GM19023 (cell line): ENCODE measurements around the gene TSPOAP1.

ENCODE experiments used
- ATAC-seq: cut with Tn5 transposase; IDR thresholded peaks from one replicate; pipeline ENCODE4 v1.9.1; 2021; ENCODE audit warnings: mild to moderate bottlenecking, moderate library complexity; ENCODE audit not compliant: unreplicated experiment

The TSPOAP1 gene

DNA sequence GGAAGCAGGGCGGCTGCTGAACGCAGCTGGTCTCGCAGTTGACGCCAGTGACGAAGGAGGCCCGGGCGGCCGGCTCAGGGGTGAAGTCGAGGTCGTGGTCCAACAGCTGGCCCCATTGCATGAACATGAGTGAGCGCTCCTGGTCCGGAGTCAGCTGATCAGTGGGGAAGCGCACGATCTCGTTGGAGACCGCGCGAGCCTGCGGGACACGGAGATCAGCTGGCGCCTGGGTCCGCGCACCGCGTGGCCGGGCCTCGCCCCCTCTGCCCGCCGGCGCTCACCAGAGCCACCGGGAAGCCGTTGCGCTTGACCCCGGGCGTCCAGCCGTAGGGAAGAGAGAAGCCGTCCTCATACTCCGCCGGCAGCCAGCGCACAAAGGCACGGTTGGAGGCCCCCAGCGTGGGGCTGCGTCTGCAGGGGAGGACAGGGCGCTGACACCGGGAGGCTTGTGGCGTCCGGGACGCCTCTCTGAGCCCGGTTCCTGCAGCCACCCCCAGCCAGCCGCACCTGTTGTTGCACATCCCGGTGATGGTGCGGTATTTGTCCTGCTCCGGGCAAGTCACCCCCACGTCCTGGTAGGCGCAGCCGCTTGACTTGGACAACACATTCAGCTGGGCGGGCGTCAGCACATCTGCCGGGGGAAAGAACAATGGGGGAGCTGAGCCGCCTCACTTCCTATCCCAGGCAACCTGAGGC, 49.4 kb downstream of the TSPOAP1 start:
- ATAC-seq, result no peak

DNA sequence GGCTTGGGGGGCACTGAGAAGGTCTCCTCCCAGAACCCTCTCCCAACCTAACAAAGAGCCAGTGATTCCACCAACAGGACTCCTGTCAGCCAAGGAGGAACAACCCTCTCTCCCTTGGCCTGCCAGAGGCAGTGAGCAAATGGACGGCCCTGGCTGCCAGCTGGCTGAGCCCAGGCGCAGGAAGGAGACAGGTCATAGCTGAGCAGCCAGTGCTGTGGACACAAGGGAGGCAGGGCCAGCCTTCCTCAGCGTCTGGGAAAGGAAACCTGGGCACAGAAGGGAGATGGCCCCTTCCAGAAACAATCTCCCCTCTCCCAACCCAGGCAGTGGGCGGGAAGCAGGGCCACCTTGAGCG, 50.0 kb downstream of the TSPOAP1 start:
- no peak for ATAC-seq

DNA sequence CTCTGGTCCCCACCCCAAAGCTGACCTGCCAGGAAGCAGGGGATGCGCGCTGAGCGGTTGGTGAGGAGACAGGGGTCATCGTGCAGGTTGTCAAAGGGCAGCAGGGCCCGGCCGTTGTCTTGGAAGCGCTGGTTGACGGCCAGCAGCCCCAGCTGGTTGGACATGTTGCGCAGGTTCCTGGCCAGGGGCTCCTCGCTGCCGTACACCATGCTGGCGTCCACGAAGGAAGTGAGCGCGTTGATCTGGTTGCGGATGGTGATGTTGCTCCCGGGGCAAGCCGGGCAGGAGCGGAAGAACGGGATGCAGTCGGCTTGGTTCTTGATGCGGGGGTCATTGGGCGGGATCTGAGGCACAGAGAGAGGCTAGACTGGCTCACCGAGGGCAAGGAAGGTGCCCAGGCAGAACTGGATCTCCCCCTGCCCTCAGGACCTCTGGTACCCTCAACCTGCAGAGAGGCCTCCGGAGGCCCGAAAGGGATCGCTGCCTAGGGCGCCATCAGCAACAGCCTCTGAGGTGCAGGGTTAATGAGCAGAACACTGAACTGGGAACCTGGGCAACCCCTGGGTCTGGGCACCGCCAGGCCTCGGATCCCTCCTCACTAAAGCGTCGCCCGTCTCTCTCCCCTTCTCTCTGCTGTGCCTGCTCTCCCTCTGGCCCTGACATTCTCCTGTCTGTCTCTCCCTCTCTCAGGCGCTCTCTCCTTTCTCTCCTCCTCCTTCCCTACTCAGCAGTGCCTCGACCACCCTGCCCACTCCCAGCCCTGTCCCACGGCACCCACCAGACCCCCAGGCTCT, 50.6 kb downstream of the TSPOAP1 start:
- ATAC-seq, result no peak

DNA sequence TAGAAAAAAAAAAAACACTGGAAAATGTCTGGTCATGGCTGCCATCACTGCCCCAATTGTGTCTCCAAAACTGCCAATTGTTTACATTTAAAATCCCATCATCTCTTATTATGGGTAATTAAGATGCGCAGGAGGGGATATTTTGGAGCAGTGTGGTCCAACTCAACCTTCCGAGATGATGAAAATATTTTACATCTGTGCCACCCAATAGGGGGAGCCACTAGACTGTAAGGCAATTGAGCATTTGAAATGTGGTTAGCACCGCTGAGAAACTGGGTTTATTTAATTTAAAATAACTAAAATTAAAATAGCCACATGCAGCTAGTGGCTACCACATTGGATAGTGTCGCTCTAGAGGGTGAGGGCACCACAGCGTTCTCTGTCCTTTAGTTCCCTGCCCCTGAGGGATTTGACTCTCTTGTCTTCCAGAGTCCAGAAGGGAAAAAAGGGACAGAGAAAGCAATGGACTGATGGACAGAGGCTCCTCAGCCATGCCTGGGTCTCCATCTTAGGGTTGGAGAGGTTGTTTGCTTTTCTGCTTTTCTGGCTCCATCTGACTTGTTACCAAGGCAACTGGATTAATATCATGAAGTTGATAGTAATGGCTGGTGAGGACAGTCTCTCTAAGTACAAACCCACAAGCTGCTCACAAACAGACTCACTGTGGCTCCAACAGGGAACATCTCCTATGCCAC, 51.3 kb downstream of the TSPOAP1 start:
- no peak for ATAC-seq

DNA sequence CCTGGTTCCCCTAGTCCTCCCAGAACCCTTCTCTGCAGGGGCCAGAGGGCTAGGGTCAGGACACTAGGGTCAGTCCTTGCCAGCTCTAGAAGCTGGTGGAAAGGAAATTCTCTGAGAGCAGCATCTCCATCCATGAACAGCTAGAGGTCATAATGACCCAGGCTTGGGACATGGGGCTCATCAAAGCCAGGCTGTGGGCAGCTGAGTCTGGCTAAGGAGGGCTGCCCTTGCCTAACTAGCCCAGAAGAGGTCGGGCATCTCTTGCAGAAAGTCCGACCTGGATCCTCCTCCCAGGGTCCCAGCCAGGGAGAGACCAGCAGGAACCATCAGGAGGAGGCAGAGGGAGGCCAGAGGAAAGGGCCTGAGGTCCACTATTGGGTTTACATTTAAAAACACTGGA, 52.2 kb downstream of the TSPOAP1 start:
- no peak for ATAC-seq

DNA sequence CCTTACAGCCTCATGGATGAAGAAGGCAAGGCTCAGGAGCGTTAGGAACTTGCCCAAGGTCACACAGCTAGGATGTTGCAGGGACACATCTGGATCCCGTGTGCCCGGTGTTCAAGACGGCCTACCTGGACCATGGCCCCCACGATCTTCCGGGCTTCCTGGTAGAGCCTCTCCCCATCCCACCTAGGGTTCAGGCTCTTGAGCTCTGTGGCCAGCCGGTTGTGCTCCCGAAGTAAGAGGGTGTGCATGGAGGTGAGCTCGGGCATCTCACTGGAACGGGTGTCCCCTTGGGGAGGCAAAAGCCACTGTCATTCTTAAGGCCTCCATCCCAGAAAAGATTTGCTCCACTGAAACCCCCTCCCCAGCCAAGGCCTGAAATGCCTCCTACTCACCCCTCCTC, 53.2 kb downstream of the TSPOAP1 start:
- ATAC-seq, result no peak

DNA sequence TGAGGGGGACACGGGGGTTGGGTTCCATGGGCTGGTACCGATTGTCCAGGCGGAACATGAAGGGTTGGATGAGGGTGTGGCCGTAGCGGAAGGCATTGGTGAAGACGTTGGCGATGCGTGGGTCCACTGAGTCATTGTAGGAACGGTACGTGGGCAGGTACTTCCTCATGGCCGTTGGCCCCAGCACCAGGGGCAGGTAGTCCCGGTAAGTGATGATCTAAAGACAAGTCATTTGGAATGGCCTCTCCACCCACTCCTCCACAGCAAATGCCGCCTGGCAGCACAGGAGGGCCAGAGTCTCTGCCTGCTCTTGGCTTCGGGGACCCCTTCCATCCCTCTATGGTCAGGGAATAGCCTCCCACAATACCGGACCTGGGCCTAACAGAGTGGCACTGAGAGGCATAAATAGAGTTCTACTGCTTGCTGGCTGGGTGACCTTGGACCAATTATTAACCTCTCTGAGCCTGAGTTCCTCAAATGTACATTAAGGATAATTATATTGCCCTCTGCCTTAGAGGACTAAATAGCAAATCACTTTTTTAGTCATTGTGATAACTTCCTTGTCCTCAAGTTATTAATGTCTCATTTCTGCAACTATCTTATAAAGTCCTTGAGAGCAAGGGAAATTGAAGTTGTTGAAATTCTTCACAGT, 55.0 kb downstream of the TSPOAP1 start:
- no peak for ATAC-seq

DNA sequence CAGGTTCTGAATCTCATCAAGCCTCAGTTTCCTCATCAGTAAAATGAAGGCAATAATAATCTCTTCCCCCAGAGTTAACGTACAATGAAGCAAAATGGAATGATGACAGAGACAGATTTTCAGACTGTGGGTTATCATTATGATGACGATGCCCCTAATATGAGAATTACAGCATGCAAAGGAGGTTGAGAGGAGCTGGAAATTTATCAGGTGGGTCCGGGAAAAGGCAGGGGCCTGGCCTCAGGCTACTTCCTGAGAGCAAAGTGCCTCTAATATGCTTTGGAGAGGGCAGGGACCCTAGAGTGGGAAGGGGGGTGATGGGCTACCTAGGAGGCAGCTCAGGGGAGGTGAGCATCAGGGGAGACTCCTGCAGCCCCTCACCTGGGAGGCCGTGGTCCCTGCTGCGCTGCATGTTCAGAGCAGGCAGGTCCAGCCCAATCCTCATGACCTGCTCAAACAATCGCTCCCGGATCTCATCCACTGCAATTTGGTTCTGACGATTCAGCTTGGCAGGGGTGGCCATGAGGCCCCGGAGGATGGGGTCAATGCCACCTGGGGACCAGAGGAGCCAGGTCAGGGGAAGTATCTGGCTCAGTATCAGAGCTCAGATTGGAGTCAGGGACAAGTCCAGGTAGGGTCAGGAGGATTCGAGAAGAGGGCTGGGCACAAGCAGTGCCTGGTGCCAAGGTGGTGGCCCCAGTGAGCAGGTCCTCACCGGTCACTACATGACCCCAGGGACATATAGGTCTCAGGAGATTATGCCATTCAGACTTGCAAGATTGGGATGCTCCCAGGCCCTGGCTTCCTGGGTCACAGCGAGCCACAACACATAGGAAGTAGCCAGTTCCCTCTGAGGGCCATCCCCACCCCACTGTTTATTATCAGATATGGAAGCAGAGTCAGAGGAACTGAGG, 56.0 kb downstream of the TSPOAP1 start:
- ATAC-seq, result no peak

DNA sequence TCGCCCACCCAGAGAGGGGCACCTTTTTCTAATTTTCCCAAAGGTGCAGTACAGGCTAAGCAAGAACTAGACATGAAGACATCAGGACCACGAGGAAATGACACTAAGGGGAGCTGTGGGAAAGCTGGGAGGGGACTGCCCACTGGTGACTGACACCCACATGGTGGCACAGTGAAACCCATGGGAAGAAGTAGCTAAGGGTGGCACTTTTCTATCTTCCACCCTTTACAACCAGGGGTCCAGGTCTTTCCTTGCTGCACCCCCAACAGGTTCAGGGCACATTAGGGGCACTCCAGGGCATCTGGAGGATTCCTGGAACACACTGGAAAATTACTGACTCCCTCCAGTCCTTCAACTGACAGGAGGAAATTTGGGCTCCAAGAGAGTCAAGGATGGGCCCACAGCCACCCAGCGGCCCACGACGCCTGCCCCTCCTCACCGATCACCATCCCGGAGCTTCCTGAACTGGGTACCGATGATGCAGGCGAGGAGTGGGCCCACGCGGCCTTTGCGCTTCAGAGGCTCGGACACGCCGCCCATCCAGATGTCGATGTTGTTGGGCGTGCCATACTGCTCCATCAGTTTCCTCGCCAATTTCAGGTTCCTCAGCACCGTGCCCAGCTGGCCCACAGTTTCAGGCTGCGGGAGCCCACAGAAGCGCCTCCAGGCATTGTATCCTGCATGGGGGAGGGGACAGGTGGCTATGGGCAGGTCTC, 57.2 kb downstream of the TSPOAP1 start:
- no peak for ATAC-seq

DNA sequence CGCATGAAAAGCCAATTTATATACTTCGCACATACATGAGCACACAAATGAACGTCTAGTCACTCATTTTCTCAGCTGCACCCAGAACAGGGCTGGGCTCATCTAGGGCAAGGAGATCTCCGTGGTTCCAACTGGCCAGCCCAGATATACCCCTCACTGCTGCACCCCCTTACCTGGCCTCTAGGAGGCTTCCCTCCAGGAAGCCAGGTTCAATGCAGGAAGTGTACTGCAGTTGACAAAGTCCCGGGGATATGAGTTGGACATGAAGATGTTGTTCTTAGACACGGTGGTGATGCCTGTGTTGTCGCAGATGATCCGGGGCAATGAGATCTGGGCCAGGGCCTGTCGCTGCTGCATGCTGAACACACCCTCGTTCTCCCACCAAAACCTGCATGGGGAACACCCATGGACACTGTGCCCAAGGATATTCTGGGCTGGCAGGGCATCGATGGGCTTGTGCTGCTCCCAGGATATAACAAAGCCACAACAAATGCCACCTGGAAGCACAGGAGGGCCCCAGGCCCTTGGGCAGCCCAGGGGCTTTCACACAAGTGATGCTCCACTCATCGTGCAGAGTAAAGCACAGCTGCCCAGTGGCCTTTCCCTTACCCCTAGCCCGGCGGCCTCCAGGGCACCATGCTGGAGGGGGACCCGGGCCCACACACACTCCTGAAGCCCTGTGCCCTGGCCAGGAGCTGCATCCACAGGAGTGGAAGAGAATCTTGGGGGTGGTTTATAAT, 57.9 kb downstream of the TSPOAP1 start:
- no peak for ATAC-seq

DNA sequence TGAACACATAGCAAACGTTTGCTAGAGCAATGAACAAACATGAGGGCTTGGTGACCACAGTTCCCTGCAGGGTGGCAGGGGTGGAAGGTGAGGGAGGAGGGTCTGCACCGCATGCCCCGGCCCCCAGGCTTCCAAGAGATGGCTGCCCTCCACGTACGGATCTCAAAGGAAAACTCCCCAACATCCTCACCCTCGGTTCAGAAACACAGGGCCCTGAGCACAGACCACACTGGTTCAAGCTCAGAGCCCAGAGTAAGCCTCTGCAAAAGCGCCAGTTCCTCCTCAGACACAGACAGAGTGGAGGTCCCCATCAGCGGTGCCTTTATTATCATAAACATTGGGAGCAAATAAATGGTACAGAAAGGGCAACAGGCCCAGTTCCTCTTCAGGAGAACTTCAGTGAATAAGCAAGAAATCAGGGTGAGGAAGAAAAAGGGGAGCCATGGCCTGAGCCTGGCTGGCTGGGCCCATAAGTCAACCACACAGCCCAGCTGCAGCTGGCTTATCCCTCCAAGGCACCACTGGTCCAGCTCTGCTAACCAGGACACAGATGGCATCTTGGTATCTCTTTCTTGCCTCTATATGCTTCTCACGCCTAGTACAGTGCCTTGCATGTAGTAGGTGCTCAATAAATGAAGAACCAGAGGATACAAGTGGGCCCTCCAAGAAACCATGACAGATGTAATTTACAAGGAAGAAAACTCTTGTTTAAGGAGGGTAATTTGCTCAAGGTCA, 58.9 kb downstream of the TSPOAP1 start:
- ATAC-seq, result no peak

DNA sequence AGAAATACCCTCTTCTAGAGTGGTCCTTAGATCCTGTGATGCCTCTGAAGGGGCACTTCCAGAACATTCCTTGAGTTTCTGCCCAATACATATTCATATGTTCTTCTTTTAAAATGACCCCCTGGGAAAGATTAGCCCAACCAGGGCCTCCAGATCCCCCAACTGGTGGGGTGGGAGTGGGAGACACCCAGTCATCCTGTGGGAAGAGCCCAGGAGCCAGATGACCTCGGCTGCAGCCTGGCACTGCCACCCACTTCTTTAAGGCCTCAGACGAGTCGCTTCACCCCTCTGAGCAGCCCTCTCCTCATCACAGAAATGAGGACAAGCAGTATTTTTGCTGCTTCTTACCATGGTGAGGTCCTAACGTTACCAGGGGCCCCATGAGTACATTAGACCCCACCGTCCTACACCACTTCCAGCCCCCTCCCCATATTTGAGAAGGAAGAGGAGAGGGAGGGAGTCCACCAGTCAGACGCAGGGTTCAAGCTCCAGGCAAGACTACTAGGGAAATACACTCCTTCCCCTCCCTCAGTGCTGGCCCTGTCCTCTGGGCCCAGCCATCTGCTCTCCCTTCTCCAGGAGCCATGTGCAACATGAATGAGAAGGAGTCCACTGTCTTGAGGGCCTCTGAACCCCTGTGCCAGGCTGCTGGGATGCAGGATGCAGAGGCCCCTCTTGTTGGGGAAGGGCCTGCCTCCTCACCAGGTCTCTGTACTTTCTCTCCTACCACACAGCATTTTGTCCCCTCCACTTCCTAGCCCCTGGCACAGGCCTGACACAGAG, 59.6 kb downstream of the TSPOAP1 start:
- no peak for ATAC-seq

DNA sequence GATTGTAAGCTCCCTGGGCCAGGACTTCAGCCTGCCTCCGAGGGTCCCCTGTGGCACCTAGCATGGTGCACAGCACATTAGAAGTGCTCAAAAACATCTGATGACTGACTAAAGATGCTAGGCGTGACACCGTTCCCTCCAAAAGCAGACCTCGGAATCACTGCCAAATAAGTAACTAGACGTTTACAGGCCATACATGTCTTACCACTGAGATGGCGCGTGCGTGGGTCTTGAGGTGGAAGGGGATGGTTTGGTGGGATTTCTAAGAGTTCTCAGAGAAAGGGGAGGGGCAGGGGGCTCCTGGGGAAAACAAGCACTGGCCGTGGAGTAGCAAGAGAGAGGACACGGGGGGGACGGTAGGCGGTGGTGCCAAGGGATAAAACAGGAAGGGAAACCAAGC, 60.3 kb downstream of the TSPOAP1 start:
- no peak for ATAC-seq

DNA sequence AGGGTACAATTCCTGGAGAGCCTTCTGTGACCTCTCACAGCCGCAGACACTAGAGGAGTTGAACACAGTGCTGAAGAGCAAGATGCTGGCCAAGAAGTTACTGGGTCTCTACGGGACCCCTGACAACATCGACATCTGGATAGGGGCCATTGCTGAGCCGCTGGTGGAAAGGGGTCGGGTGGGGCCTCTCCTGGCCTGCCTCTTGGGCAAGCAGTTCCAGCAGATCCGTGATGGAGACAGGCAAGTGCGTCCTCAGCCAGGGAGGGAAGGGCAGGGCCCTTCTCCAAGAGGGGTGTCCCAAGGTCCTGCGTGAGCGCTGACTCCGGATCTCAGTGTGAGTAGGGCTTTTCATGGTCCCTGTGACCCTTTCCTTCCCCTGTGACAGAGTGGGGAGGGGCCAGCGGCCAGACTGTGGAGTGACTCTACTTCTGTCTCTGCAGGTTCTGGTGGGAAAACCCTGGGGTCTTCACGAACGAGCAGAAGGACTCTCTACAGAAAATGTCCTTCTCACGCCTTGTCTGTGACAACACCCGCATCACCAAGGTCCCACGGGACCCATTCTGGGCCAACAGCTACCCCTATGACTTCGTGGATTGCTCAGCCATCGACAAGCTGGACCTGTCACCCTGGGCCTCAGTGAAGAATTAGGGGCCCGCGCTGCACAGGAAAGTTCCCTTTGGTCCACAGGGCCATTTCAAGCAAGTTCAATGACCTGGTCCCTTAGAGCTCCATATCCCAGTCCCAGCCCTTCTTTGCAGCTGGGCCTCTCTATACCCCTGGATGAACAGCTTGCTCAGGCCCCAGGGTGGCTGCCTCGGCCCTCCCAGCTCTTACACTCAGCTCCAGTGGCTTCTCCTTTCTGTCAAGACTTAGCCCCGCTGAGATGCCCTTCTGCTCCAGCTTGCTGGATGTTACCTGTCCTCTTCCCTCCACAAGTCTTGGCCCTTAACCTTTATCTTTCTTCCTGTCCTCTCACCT, 61.0 kb downstream of the TSPOAP1 start:
- ATAC-seq, result no peak

DNA sequence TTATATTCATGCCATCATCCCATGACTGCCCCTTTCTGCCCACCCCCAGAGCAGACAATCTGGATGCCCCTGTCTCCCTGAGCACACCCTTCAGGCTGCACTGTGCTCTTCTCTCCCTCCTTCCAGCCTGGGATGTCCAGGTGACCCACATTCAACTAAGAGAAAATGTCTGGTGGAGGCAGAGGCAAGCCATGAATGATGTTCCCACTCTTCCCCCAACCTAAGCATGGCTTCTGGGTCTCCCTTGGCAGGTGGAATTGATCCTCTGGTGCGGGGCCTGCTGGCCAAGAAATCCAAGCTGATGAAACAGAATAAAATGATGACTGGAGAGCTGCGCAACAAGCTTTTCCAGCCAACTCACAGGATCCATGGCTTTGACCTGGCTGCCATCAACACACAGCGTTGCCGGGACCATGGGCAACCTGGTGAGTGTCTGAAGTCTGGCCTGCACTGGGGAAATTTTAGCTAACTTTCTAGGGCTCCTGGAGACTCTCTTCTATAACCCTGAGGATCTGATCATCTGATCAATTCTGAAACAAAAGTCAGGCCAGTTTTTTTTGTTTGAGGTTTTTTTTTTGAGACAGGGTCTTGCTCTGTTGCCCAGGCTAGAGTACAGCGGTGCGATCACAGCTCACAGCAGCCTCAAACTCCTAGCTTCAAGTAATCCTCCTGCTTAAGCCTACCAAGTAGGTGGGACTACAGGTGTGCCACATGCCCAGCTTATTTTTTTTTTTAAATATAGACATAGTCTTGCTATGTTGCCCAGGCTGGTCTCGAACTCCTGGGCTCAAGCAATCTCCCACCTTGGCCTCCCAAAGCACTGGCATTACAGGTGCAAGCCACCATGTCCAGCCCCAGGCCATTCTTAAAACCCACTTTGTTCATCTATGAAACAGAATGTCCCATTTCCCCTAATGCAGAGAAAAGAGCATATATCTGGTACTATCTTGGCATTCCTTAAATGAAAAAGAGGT, 62.4 kb downstream of the TSPOAP1 start:
- ATAC-seq, result no peak
